AG09319 (cell line): ENCODE results near the gene AFAP1L2.

ENCODE experiments used
- DNase-seq: peaks from one replicate; pipeline ENCODE4 v3.0.0-alpha.2; 2010; ENCODE audit warnings: low read depth; ENCODE audit errors: extremely low read depth
- CTCF ChIP-seq: IDR thresholded peaks from 2 replicates; pipeline ENCODE4 v1.5.1; 2011; ENCODE audit warnings: low read depth, mild to moderate bottlenecking, inconsistent platforms, low read length, moderate library complexity

AFAP1L2 gene

DNA sequence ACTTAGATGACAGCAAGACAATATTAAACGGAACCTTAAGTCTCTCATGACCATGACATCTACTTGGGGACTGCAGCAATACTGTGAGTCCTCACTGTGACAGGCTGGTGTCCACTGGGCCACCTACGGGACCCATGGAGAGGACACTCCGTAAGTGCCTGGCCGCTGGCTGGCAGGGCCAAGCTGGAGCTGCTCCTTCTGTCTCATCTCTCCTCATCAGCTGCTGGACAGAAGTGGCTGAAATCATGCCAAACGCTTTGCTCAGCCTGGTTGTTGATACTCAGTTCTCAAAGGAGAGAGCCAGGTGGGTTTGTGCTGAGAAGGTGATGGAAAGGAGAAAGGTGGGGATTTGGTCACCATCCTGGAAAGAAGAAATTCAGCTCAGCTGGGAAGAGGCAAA lies 33.3 kb downstream of the AFAP1L2 start:
- TF ChIP-seq CTCF: no peak
- DNase-seq: no peak

GRCh38 chr10:114370199-114370598 lies 34.1 kb downstream of the AFAP1L2 start:
- DNase-seq: no peak
- no peak for TF ChIP-seq CTCF

- TF ChIP-seq CTCF: no peak
- no peak for DNase-seq
Observed at GRCh38 chr10:114368057-114368391, 36.3 kb downstream of the AFAP1L2 start.

GRCh38 chr10:114367351-114368056 lies 36.8 kb downstream of the AFAP1L2 start:
- DNase-seq: no peak
- no peak for TF ChIP-seq CTCF

DNA sequence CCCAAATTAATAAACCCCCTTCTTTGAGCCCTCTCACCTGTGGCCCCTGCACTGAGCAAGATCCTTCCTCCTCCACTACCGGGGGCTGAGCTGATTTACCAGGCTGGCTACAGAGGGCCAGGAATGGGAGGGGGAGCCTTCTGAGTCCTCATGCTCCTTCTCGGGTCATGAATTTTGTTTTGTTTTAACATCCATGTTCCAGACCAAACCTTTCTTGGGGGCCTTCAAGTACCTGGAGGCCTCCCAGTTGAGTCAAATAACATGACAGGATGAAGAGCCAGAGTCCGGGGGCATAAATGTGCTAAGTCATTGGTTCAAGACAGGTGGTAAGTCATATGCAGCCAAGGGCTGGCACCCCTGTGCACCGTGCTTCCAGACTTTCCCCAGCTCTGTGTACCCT lies 39.6 kb downstream of the AFAP1L2 start:
- no peak for TF ChIP-seq CTCF
- no peak for DNase-seq

GRCh38 chr10:114363745-114364454 lies 40.4 kb downstream of the AFAP1L2 start:
- no peak for DNase-seq
- TF ChIP-seq CTCF: no peak

- DNase-seq: no peak
- no peak for TF ChIP-seq CTCF
Observed at GRCh38 chr10:114362826-114363355, 41.4 kb downstream of the AFAP1L2 start.
